GM21423 (cell line): Measurements from ENCODE around the gene TGFBR3L.
"Not testable (repeated sequence)": the region's sequence is repeated elsewhere in the genome, so short reads cannot be mapped to it uniquely, and the experiment has no call there.

Experiments used
- ATAC-seq: cut with Tn5 transposase; IDR thresholded peaks from one replicate; pipeline ENCODE4 v1.9.1; 2021; ENCODE audit warnings: mild to moderate bottlenecking, moderate library complexity; ENCODE audit not compliant: unreplicated experiment

The TGFBR3L gene

DNA sequence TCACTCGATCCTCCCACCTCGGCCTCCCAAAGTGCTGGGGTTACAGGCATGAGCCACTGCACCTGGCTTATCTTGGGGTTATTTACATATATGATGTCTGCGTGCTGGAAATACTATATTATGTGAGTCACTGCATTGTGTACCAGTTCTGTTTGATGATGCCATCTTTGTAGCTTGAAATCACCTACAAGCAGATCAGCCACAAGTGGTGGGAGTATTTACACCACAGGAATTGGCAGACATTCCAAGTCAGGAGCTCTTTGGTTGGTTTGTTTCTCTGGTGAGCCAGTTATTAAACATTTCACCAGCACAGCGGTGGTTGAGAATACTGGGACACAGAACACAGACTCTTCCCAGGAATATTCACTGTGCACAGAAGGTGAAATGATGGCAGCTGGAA, 33.3 kb downstream of the TGFBR3L start:
- no peak for ATAC-seq

DNA sequence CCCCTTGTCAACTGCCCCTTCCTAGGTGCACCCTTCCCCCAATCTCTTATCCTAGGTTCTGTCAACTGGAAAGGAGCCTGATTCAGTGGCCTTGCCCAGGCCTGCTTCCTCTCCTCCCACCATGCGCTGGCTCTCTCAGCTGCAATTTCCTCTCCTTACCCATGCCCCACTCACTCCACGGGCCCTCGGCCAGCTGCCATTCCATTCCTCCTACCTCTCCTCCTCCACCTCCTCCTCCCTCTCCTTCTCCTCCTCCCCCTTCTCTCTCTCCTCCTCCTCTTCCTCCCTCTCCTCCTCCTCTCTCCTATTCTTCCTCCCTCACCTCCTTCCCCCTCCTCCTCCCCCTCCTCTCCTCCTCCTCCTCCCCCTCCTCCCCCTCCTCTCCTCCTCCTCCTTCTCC, 38.4 kb downstream of the TGFBR3L start:
- ATAC-seq = no peak

DNA sequence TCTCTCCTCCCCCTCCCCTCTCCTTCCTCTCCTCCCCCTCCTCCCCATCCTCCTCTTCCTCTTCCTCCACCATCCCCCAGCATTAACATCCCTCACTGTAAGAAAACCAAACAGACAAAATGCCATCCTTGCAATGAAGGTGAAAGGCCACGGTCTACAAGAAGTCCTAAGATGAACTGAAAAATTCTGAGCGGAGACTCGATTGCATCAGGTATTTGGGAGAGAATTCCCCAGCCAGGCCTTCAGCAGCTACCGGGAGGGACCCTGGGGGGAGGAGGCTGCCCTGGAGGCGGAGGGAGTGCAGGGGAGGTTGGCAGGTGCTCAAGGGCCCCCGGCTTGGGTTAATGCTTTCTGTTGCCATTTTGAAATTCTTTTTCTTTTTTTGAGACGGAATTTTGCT, 38.9 kb downstream of the TGFBR3L start:
- ATAC-seq = no peak

DNA sequence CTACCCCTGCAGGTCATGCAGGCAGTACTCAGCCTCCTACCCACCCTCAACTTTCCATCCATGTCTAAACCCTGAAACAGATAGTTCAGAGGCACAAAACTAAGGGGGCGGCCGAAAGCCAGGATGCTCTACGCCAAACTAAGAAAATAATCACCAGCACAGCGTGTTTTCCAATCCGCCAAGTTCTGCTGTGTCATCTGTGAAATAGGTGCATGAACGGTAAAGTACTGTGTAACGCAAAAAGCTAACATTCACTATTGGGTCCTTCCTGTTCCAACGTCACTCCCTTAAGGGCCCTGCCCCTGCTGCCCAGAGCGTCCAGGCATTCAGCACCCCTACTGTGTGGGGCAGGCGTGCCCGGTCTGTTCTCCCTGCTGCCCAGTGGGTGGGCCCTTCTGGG, 41.1 kb downstream of the TGFBR3L start:
- no peak for ATAC-seq

DNA sequence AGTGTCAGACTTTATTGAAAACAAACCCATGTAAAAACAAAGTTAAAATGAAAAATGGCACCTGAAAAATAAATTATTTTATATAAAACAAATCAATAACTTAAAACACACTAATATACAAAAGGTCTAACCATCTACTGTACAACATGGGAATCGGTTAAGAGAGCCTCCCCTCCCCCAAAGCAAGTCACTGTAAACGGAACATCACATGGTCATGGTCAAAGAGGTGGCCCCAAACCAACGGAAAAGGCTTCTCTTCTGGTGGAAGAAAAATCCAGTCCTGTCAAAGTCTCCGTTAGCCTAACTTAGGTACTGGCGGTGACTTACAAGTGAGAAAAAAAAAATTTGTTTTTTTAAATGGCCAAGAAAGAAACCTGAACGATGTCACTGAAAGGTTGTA, 44.6 kb downstream of the TGFBR3L start:
- ATAC-seq = no peak

DNA sequence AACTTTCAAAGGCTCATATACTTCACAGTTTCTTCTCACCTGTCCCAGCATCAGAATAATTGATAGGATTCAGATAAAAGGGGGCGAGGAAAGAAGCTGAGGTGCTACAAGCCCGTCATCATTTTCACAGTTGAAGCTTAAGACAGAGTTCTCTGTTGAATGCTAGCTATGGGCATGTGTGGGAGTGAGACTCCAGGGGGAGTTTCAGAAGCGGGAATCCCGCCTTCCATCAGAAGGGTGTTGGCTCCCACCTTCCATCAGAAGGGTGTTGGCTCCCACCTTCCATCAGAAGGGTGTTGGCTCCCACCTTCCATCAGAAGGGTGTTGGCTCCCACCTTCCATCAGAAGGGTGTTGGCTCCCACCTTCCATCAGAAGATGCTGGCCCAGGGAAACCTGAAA, 46.5 kb downstream of the TGFBR3L start:
- not testable (repeated sequence) for ATAC-seq

DNA sequence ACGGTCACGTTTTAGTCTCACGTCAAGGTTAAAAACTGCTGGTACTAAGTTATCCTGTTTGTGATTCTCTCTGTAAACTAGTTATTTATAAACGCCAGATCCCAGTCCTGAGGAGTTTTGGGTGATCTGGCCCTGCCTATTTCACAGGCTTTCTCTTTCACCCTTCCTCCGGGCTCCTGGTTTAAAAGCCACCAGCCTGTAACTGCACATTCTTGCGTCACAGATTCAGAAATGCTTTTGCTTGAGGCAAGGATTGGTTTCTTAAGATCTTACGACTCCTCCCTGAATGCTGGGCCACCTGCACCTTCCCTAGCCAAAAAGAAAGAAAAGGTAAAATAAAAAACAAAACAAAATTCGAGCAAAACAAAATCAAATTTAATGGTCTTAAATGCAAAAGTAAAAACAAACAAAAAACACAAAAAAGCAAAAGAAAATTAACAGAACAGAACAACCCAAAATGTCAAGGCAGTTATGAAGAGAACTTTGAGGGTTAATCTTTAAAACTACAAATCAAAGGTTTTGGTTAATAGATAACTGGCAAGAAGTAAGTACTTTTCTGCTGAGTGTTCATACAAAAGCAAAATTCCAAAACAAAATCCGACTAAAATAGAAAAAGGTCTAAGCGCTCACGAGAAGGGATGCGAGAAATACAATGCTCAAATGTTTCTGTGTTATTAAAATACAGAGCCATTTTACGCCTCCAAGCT, 47.4 kb downstream of the TGFBR3L start:
- ATAC-seq = no peak

DNA sequence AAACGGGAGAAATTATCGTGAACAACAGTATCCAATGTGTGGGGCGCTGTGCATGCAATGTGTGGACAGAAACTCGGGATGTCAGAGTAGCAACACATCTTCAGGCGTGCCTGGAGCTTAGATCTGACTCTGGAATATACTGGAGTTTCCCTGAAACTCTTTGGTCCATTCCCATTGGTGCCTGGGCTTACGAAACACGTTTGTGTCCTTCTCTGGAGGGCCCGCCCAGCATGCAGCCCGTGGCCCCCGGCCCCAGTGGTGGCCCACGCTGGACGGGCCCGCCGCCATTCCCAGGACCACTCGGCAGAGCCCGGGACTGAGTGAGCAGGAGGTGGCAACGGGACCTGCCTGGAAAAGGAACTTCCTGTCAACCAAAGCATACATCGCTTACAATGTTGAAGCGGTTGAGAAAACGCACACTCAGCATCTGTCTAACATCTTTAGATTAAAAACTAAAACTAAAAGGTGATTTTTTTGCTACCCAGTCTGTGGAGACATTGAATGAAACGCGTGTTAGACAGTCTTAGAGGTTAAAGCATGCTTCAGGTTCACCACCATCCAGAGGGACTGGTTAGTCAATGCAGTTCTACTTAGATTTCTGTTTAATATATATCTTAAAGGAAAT, 48.1 kb downstream of the TGFBR3L start:
- ATAC-seq = no peak

DNA sequence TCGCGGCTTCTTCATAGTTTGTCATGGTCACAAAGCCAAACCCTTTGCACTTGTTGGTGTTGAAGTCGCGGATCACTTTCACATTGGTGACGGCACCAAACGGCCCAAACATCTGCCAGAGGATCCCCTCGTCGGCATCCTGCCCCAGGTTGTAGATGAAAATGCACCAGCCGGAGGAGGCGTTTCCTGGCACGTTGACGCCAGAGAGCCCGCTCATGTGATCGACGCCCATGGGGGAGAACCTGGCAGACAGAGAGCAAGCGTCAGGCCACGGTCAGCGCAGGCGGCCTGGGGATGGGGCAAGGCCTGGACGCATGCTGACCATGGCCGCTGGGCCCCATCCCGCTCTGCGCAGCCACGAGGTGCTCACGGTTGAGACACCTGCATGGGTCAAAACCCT, 48.9 kb downstream of the TGFBR3L start:
- ATAC-seq = no peak

DNA sequence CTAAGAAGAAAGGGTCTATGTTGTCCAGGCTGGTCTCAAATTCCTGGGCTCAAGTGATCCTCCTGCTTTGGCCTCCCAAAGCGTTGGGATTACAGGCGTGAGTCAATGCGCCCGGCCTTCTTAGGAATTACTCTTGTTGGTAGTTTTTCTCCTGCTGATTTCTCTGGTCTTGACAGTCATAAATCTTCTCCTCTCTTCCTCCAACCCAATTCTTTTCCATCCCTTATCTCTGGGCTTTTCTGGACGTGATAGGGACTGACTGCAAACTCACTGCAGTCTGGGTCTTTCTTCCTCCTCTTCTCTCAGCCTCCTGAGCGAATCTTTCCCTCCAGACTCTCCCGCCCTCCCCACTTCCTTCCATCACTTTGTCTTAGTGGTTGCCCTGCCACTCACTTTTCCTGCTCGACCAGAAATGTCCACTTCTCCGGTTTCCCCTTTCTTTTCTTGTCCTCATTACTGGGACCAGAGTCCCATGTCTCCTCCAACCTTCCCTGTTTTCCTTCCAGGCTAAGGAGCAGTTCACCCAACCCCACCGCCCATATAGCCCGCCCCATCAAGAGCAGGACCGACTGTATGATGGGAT, 50.7 kb downstream of the TGFBR3L start:
- no peak for ATAC-seq

DNA sequence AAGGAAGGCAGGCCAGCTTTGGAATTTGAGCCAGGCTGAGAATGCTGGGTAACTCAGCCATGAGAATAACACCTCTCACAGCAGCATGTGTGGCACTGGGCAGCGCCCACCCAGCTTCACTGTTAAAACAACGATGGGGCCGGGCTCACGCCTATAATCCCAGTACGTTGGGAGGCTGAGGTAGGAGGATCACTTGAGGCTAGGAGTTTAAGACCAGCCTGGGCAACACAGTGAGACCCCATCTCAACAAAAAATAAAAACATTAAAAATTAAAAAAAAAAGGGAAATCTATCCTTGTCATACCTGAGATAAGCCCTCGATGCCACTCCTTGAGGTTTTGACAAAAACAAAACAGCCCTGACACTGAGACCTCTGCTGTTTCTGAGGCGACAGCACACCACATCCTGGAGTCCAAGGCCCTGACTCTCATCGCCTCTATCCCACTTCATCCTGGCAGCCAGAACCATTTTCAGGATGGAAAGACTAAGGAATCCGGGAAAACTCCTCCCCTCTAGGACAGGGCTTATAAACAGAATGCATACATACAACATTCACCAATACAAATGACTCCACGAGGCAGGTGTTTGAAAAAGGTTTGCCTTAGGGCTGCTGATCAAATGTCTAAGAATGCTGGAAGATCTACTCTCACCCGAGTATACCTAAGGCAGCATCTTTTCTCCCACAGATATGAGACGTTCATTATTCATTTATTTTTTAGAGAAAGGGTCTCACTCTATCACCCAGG, 51.5 kb downstream of the TGFBR3L start:
- no peak for ATAC-seq

DNA sequence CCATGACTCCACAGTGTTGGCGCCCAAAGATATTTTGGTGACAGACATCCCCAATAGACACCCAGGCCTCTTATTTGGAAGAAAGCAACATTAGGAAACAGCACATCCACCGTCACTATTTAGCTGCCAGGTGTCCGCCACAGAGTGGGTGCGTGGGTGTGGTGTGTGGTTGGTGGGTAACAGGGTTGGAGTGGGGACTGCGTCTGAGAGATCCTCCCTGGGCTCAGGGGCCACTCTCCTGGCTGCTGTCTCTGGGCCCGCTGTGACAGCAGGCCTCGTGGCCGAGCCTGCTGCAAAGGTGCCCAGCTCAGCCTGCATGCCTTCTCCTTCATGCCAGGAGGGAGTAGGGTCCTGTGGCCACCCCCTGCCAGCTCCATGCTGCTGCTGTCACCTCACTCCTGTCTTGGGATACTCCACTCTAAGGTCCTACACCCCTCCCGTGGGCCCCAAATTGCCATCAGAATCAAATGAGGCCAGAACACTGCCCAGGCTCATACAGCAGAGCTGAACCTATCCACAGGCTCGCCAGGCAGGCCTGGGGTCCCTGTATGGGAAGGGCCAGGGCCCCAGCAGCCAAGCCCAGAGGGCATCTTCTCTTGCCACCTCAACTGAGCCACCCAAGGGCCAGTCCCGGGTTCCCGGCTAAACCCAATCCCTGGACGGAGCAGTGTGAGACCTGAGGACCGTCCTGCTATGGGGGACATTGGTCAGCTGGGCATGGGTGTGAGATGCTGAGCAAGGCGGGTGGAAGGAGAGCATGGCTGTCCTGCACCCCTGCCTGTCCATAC, 53.6 kb downstream of the TGFBR3L start:
- ATAC-seq = no peak
